ENCODE measurements around the gene EVA1B. TPM values are rescaled to one million over a fixed set of nuclear protein-coding genes. Genes with fewer than 3 reads are reported as not detected.

EVA1B gene
- total and polyA plus RNA-seq, 2 of the 4 experiments (the other 2 are of a cell fraction), result 49.8 to 64.6 TPM

DNA sequence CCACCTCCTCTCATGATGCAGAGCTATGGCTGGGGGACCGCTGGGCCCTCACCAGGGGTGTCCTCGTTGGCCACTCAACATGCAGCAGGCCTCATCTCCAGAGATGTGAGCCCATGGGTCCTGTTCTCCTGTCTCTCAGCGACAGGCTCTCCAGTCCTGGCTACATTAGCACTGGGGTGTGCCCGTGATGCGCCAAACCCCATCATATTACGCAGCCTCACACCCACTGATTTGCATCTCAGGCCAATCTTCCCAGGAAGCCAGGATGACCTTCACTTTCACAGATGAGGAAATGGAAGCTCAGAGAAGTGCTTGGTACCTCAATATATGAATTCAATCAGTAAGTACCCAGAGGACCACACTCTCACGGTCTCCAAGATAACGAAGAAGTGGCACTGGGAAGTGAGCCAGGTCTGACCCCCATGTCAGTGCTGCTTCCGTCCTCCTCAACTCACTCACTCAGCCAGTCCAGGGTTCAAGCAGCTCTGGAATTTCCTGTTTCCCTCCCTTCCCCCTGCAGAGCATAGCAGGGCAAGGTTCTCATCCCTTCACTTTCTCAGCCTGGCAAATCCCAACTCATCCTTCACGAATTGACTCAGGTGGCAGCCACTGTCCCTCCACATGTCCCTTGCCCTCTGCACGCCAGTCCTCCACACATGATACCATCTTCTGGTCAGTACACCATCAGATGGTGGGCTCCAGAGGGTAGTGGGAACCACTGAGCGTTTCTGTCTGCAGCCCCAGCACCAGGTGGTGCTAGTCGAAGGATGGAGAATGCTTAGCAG is 28.9 kb upstream of the EVA1B start:
- H3K4me1 ChIP-seq (ENCODE audit: control insufficient read depth, insufficient read depth, low read length), result peaks cover 45% of the 10 kb centered on the region
- H2BK20ac ChIP-seq (ENCODE audit: low read depth, low read length), result peak overlapping the region; percentile 98
- peak overlapping the region; percentile 100 for H2AK9ac ChIP-seq (replicated peaks; ENCODE audit: low read depth, low read length, poor library complexity)
- peak overlapping the region; percentile 78 to 98 for H4K8ac ChIP-seq (ENCODE audit: low read depth in 2 of 2, low read length in 2 of 2)
- peak overlapping the region; percentile 79 for H4K5ac ChIP-seq (ENCODE audit: low read depth, low read length)
- H3K27ac ChIP-seq (ENCODE audit: insufficient read depth, low read length), result peak overlapping the region; percentile 91
- DNase-seq (peak; percentile 42), ATAC-seq (ENCODE audit: low read depth) (peak; percentile 18)
- TF ChIP-seq, protein P1, sequence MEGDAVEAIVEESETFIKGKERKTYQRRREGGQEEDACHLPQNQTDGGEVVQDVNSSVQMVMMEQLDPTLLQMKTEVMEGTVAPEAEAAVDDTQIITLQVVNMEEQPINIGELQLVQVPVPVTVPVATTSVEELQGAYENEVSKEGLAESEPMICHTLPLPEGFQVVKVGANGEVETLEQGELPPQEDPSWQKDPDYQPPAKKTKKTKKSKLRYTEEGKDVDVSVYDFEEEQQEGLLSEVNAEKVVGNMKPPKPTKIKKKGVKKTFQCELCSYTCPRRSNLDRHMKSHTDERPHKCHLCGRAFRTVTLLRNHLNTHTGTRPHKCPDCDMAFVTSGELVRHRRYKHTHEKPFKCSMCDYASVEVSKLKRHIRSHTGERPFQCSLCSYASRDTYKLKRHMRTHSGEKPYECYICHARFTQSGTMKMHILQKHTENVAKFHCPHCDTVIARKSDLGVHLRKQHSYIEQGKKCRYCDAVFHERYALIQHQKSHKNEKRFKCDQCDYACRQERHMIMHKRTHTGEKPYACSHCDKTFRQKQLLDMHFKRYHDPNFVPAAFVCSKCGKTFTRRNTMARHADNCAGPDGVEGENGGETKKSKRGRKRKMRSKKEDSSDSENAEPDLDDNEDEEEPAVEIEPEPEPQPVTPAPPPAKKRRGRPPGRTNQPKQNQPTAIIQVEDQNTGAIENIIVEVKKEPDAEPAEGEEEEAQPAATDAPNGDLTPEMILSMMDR (conservative IDR thresholded peaks at IDR 0.05; ENCODE audit: low read depth, low read length), result no peak
- TF ChIP-seq RAD21 (IDR thresholded peaks at IDR 0.05; ENCODE audit: low read length), result no peak
- 0 out of 2 replicates have a peak, but pooled peaks have one; percentile 13 for TF ChIP-seq POLR2A (IDR thresholded peaks at IDR 0.05; ENCODE audit: low read depth, low read length)
- 53% methylated on average over 5 of the region's 13 CpGs; no CpG with 5 or more reads in 1 of the 2 experiments for WGBS, 2 experiments (ENCODE audit: extremely low coverage in 2 of 2, insufficient read length in 1 of 2)
- peak overlapping the region; percentile 99 for H2BK5ac ChIP-seq (ENCODE audit: low read depth, low read length, poor library complexity, severe bottlenecking)
- H3K4me2 ChIP-seq (ENCODE audit: low read depth, low read length), result peak overlapping the region; percentile 36; the same call in 1 of the 2 replicates
- peaks cover 41% of the 10 kb centered on the region for H3K9me1 ChIP-seq (ENCODE audit: insufficient read depth, low read length)
- H4K20me1 ChIP-seq (ENCODE audit: insufficient read depth, low read length), result no peaks in the 10 kb centered on the region
- peak overlapping the region; percentile 81 for H3K18ac ChIP-seq (ENCODE audit: low read depth, low read length)
- peaks cover 18 to 76% of the 10 kb centered on the region in 2 experiments; a peak in 3 of 4 replicates for H3K79me1 ChIP-seq (ENCODE audit: low read depth in 1 of 2, low read length in 2 of 2)
- peaks cover 45% of the 10 kb centered on the region for H3K36me3 ChIP-seq (ENCODE audit: control insufficient read depth, insufficient read depth, low read length)
- peak overlapping the region; percentile 99 for H3K23ac ChIP-seq (ENCODE audit: low read depth, low read length)
- no TSS peak for BruUV-seq (replicated peaks)
- dilution Hi-C loops (cut with HindIII; ENCODE audit: low sequenced_read_pairs, unreplicated experiment) (no loop called here), in situ Hi-C loops (cut with MboI; ENCODE audit: low sequenced_read_pairs) (no loop called here), intact Hi-C loops (cut with micrococcal nuclease) (loop anchor here (2.0 kb wide), 1 partner anchor 16 kb away; no protein-coding TSS in a partner anchor)
- H3K56ac ChIP-seq (ENCODE audit: extremely low read depth, insufficient read depth, low read length), result peak overlapping the region; percentile 97
- H3K9ac ChIP-seq (ENCODE audit: low read depth, low read length), result peak overlapping the region; percentile 2; the same call in 1 of the 2 replicates
- H2AK5ac ChIP-seq (ENCODE audit: low read depth, low read length), result peak overlapping the region; percentile 99
- H3K9me3 ChIP-seq (ENCODE audit: control insufficient read depth, insufficient read depth, low read length), result no peaks in the 10 kb centered on the region
- H3K4ac ChIP-seq (ENCODE audit: low read depth, low read length), result peak overlapping the region; percentile 100
- ChIA-PET CTCF (interaction anchor here (1.1 to 3.2 kb wide), 4 partner anchors 10 to 68 kb away, joined by 3 to 18 read pairs (median 10); partner anchors contain the start of gene EVA1B), POLR2A (ENCODE audit: unreplicated experiment) (interaction anchor here (1.2 to 1.7 kb wide), 2 partner anchors 34 to 203 kb away, joined by 3 to 5 read pairs; partner anchors contain the start of gene TRAPPC3)
- peak overlapping the region; percentile 56 for H2AFZ ChIP-seq (replicated peaks; ENCODE audit: low read length, poor library complexity)
- no peaks in the 10 kb centered on the region for H3K27me3 ChIP-seq (ENCODE audit: control insufficient read depth, insufficient read depth, low read length)
- peak overlapping the region; percentile 97 for H2BK15ac ChIP-seq (ENCODE audit: low read depth, low read length)
- peak overlapping the region; percentile 99 for H2BK120ac ChIP-seq (ENCODE audit: low read depth, low read length)
- H4K91ac ChIP-seq (ENCODE audit: insufficient read depth, low read depth, low read length), result peak overlapping the region; percentile 100
- no peak overlapping the region for H3K4me3 ChIP-seq (ENCODE audit: insufficient read depth, low read depth, low read length)
- H3K14ac ChIP-seq (replicated peaks; ENCODE audit: low read depth, low read length), result peak overlapping the region; percentile 98

Data from IMR-90 (cell line).